Activated naive CD4-positive, alpha-beta T cell treated with anti-CD3 and anti-CD28 coated beads for 36 hours (primary cell): ENCODE results near the gene F8A1. TPM values are rescaled to one million over a fixed set of nuclear protein-coding genes. Genes with fewer than 3 reads are reported as not detected.
A peak's percentile ranks its signal among the peaks of the same experiment; 100 is the strongest.
"Not testable (repeated sequence)": the region's sequence is repeated elsewhere in the genome, so short reads cannot be mapped to it uniquely, and the experiment has no call there.

Experiments used
- CTCF ChIA-PET: fragments of 350-600 bp; sonication (Branson Sonifier 250); formaldehyde crosslinking; loops from one replicate; lab custom pipeline; 2021; ENCODE audit warnings: antibody characterized with exemption; lab: Charles Lee
- DNase-seq: peaks from one replicate; pipeline ENCODE4 v3.0.0-alpha.2; 2020
- H3K27ac Mint-ChIP-seq: one replicate; pipeline ENCODE4 v1.8.0; 2021; ENCODE audit warnings: mild to moderate bottlenecking, mixed read lengths
- H3K27me3 Mint-ChIP-seq: one replicate; pipeline ENCODE4 v1.8.0; 2021; ENCODE audit warnings: low read depth, mixed read lengths
- H3K36me3 Mint-ChIP-seq: one replicate; pipeline ENCODE4 v1.8.0; 2021; ENCODE audit warnings: low read depth, mixed read lengths
- H3K4me1 Mint-ChIP-seq: one replicate; pipeline ENCODE4 v1.8.0; 2021; ENCODE audit warnings: low read depth, mixed read lengths
- H3K4me3 Mint-ChIP-seq: one replicate; pipeline ENCODE4 v1.8.0; 2021; ENCODE audit warnings: mild to moderate bottlenecking, moderate library complexity, mixed read lengths
- H3K9me3 Mint-ChIP-seq: one replicate; pipeline ENCODE4 v1.8.0; 2021; ENCODE audit warnings: mixed read lengths
- intact Hi-C: fragments of 100-400 bp; cut with micrococcal nuclease; formaldehyde crosslinking; loops from one replicate; pipeline ENCODE4 v1.15.1; 2023
- total RNA-seq, 2 experiments: library from RNA; stranded (reverse); gene quantifications; one replicate each; pipeline ENCODE4 v1.2.3, GENCODE V29; 2021

Gene F8A1
- total RNA-seq = 10 to 100 TPM; 33.7 to 35.0 TPM

DNA sequence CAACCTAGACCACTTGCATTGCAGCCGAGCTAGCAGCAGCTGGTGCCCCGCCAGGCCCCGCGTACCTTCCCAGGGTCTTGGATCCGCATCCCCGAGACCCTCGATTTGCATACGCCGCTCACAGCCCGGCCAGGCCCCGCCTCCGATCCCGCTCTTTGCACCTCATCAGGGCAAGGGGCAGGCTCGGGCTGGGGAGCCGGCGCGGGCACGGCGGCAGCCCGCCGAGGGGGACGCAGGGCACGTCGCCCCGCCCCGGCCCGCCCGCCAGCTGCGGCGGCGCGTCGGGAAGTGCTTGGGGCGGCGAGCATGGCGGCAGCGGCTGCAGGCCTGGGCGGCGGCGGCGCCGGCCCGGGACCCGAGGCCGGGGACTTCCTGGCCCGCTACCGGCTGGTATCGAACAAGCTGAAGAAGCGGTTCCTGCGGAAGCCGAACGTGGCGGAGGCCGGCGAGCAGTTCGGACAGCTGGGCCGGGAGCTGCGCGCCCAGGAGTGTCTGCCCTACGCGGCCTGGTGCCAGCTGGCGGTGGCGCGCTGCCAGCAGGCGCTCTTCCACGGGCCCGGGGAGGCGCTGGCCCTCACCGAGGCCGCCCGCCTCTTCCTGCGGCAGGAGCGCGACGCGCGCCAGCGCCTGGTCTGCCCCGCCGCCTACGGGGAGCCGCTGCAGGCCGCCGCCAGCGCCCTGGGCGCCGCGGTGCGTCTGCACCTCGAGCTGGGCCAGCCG lies at the start of gene F8A1:
Gene F8A1 (plus strand): TSS at position 287 of the 720 bp plus-strand sequence. CDS start 20 bp downstream, at position 307.
- peak; percentile 60 for DNase-seq
- CTCF ChIA-PET, H3K9me3 Mint-ChIP-seq, H3K27ac Mint-ChIP-seq, H3K27me3 Mint-ChIP-seq, H3K4me3 Mint-ChIP-seq, H3K4me1 Mint-ChIP-seq, intact Hi-C loops, H3K36me3 Mint-ChIP-seq: not testable (repeated sequence)

GRCh38 chrX:154840856-154841255 lies 45.3 kb upstream of the F8A1 start:
- H3K9me3 Mint-ChIP-seq = no peaks in the 10 kb centered on the region
- no peaks in the 10 kb centered on the region for H3K4me1 Mint-ChIP-seq
- intact Hi-C loops = loop anchor here (1.0 to 2.0 kb wide), 3 partner anchors 78 to 122 kb away; partner anchors contain the start of gene DKC1
- CTCF ChIA-PET = interaction anchor here (0.8 to 1.2 kb wide), 5 partner anchors 10 to 247 kb away, joined by 3 to 4 read pairs (median 3); partner anchors contain the start of gene DKC1
- H3K36me3 Mint-ChIP-seq = no peaks in the 10 kb centered on the region
- peak; percentile 8 for DNase-seq
- no peaks in the 10 kb centered on the region for H3K27me3 Mint-ChIP-seq
- no peak overlapping the region for H3K4me3 Mint-ChIP-seq
- no peak overlapping the region for H3K27ac Mint-ChIP-seq

DNA sequence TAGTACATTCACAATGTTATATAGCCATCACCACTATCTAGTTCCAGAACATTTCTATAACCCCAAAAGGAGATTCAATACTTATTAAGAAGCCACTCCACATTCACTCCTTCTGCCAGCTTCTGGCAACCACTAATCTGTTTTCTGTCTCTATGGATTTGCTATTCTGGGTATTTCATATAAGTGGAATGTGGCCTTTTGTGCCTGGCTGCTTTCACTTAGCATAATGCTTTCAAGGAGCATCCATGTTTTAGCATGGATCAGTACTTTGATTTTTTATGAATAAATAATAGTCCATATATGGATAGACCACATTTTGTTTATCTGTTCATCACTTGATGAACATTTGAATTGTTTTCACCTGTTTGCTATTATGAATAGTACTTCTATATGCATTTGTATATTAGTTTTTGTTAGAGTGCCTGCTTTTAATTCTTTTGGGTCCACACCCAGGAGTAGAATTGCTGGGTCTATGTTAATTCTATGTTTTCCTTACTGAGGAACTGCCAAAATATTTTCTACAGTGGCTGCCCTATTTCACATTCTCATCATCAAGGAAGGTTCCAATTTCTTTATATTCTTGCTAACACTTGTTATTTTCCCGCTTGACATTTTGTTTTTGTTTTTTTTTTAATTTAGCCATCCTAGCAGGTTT lies 35.1 kb upstream of the F8A1 start:
- no peak overlapping the region for H3K27ac Mint-ChIP-seq
- no peaks in the 10 kb centered on the region for H3K27me3 Mint-ChIP-seq
- CTCF ChIA-PET = no interaction called here
- no peak overlapping the region for H3K4me3 Mint-ChIP-seq
- H3K36me3 Mint-ChIP-seq = no peaks in the 10 kb centered on the region
- no peaks in the 10 kb centered on the region for H3K9me3 Mint-ChIP-seq
- DNase-seq = no peak
- intact Hi-C loops = no loop called here
- H3K4me1 Mint-ChIP-seq = no peaks in the 10 kb centered on the region

DNA sequence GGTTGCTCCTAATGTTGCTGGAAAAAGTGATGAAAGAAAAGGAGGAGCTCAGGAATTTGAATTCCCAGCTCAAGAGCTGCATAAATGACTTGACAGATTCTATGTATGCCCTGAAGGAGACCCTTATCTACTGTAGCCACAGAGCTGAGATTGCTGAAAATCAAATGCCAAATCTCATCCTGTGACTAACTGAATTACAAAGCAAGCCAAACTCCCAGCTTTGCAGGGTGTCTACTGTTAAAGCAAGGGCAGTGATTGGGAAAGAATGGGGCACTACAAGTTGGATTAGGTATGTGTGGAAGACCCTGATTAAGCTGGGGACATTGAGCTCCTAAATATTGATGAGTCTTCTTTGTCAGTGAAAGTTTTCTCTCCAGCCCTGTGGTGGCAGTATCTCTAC lies 30.9 kb upstream of the F8A1 start:
- H3K36me3 Mint-ChIP-seq = no peaks in the 10 kb centered on the region
- H3K27me3 Mint-ChIP-seq = no peaks in the 10 kb centered on the region
- H3K4me1 Mint-ChIP-seq = no peaks in the 10 kb centered on the region
- DNase-seq = no peak
- H3K27ac Mint-ChIP-seq = no peak overlapping the region
- H3K4me3 Mint-ChIP-seq = no peak overlapping the region
- no peaks in the 10 kb centered on the region for H3K9me3 Mint-ChIP-seq
- intact Hi-C loops = no loop called here
- CTCF ChIA-PET = interaction anchor here (1.1 kb wide), 1 partner anchor 14 kb away, joined by 4 read pairs; no protein-coding TSS in a partner anchor

DNA sequence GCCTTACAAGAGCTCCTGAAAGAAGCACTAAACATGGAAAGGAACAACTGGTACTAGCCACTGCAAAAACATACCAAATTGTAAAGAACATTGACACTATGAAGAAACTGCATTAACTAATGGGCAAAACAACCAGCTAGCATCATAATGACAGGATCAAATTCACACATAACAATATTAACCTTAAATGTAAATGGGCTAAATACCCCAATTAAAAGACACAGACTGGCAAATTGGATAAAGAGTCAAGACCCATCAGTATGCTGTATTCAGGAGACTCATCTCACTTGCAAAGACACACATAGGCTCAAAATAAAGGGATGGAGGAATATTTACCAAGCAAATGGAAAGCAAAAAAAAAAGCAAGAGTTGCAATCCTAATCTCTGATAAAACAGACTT lies 17.6 kb upstream of the F8A1 start:
- H3K4me1 Mint-ChIP-seq, H3K36me3 Mint-ChIP-seq, DNase-seq, H3K27me3 Mint-ChIP-seq, H3K27ac Mint-ChIP-seq, intact Hi-C loops, H3K4me3 Mint-ChIP-seq: not testable (repeated sequence)
- CTCF ChIA-PET = interaction anchor here (0.8 to 1.1 kb wide), 2 partner anchors 13 to 47 kb away, joined by 3 to 4 read pairs; no protein-coding TSS in a partner anchor
- peaks cover 20% of the 10 kb centered on the region for H3K9me3 Mint-ChIP-seq

DNA sequence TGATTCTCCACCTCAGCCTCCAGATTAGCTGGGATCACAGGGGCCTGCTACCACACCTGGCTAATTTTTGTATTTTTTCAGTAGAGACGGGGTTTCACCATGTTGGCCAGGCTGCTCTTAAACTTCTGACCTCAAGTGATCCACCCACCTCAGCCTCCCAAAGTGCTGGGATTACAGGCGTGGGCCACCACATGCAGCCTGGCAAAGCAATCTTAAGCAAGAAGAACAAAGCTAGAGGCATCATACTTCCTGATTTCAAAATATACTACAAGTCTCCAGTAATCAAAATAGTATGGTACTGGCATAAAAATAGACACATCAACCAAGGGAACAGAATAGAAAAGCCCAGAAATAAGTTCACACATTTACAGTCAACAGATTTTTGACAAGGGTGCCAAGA lies 12.8 kb upstream of the F8A1 start:
- Mint-ChIP-seq H3K27me3 (no peaks in the 10 kb centered on the region), H3K4me3 (no peak overlapping the region), H3K36me3 (no peaks in the 10 kb centered on the region), H3K9me3 (peaks cover 10% of the 10 kb centered on the region), H3K4me1 (no peaks in the 10 kb centered on the region), H3K27ac (no peak overlapping the region)
- CTCF ChIA-PET = no interaction called here
- intact Hi-C loops = no loop called here
- no peak for DNase-seq

GRCh38 chrX:154884069-154884468 lies 2.1 kb upstream of the F8A1 start:
- H3K9me3 Mint-ChIP-seq, DNase-seq, H3K4me1 Mint-ChIP-seq, CTCF ChIA-PET, H3K4me3 Mint-ChIP-seq, intact Hi-C loops, H3K27ac Mint-ChIP-seq, H3K27me3 Mint-ChIP-seq, H3K36me3 Mint-ChIP-seq: not testable (repeated sequence)

DNA sequence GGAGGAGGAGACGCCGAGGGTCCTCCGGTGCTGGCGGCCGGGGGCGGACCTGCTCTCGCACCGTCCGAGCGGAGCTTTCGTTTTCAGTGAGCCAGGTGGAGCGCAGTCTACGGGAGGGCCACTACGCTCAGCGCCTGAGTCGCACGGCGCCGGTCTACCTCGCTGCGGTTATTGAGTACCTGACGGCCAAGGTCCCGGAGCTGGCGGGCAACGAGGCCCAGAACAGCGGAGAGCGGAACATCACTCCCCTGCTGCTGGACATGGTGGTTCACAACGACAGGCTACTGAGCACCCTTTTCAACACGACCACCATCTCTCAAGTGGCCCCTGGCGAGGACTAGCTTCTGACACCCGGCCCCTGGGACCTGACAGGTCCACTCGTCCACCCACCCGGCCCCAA lies 1.1 kb upstream of the F8A1 start:
- H3K27me3 Mint-ChIP-seq, DNase-seq, H3K4me1 Mint-ChIP-seq, H3K9me3 Mint-ChIP-seq, H3K4me3 Mint-ChIP-seq, CTCF ChIA-PET, intact Hi-C loops, H3K36me3 Mint-ChIP-seq, H3K27ac Mint-ChIP-seq: not testable (repeated sequence)

GRCh38 chrX:154885549-154885948 lies 606 bp upstream of the F8A1 start:
- peak; percentile 10 for DNase-seq
- CTCF ChIA-PET, H3K4me1 Mint-ChIP-seq, H3K27ac Mint-ChIP-seq, H3K36me3 Mint-ChIP-seq, H3K9me3 Mint-ChIP-seq, intact Hi-C loops, H3K27me3 Mint-ChIP-seq, H3K4me3 Mint-ChIP-seq: not testable (repeated sequence)

DNA sequence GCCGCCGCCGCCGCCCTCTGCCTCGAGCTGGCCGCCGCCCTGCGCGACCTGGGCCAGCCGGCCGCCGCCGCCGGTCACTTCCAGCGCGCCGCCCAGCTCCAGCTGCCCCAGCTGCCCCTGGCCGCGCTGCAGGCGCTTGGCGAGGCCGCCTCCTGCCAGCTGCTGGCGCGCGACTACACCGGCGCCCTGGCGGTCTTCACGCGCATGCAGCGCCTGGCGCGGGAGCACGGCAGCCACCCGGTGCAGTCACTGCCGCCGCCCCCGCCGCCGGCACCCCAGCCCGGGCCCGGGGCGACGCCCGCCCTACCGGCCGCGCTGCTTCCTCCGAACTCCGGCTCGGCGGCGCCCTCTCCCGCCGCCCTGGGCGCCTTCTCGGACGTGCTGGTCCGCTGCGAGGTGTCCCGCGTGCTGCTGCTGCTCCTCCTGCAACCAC lies 650 bp downstream of the F8A1 start:
- DNase-seq, H3K27me3 Mint-ChIP-seq, H3K36me3 Mint-ChIP-seq, H3K27ac Mint-ChIP-seq, H3K4me3 Mint-ChIP-seq, H3K4me1 Mint-ChIP-seq, intact Hi-C loops, CTCF ChIA-PET, H3K9me3 Mint-ChIP-seq: not testable (repeated sequence)

GRCh38 chrX:154890990-154891639 lies 5.0 kb downstream of the F8A1 start:
- Mint-ChIP-seq H3K4me1 (peaks cover 4% of the 10 kb centered on the region), H3K27me3 (no peaks in the 10 kb centered on the region), H3K9me3 (no peaks in the 10 kb centered on the region), H3K36me3 (no peaks in the 10 kb centered on the region), H3K4me3 (no peak overlapping the region), H3K27ac (no peak overlapping the region)
- DNase-seq = no peak
- CTCF ChIA-PET = interaction anchor here (0.7 kb wide), 1 partner anchor 26 kb away, joined by 3 read pairs; no protein-coding TSS in a partner anchor
- intact Hi-C loops = no loop called here

DNA sequence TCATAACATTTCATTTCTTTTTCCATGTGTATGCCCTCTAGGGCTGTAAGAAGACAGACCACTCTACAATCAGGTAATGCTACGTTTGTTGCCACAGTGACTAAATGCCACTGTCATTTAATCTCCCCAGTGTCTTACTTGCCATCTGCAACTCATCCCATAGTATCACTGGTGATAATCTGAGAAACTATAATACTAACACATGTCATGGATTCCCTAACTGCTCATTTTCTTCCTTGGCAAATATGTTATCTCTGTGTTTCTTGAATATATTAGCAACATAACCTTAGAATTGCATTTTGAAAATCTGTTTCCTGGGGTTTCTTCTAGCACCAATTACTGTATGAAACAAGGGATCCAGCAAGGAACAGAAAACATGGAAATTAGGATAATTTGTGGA lies 6.1 kb downstream of the F8A1 start:
- intact Hi-C loops = no loop called here
- Mint-ChIP-seq H3K9me3 (no peaks in the 10 kb centered on the region), H3K27me3 (no peaks in the 10 kb centered on the region), H3K4me1 (peaks cover 4% of the 10 kb centered on the region), H3K4me3 (no peak overlapping the region), H3K27ac (no peak overlapping the region), H3K36me3 (no peaks in the 10 kb centered on the region)
- CTCF ChIA-PET = no interaction called here
- no peak for DNase-seq
